HG02623 (cell line): Measurements from ENCODE around the gene CACHD1.

Source experiments
- ATAC-seq: cut with Tn5 transposase; IDR thresholded peaks from one replicate; pipeline ENCODE4 v1.9.1; 2021; ENCODE audit warnings: moderate library complexity; ENCODE audit not compliant: unreplicated experiment

The CACHD1 gene

DNA sequence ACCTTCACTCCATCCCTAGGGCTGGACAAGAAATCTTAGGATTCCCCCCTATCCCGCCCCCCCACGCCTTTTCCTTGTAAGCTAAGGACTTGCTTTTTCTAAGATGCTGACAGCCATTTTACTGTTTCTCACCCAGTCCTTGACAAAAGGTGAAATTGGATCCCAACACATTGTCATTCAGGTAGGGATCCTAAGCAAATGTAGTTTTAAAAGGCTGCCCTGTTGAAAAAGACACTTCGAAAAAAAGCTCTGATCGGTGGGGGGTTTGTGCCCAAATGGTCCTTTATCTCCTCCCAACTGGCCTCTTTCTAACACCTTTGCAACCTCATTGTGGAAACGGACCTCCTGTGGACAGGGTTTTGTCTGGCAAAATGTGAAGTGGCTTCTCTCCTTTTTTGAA, 2.9 kb downstream of the CACHD1 start:
- no peak for ATAC-seq

GRCh38 chr1:64473367-64473766, 3.4 kb downstream of the CACHD1 start:
- no peak for ATAC-seq

DNA sequence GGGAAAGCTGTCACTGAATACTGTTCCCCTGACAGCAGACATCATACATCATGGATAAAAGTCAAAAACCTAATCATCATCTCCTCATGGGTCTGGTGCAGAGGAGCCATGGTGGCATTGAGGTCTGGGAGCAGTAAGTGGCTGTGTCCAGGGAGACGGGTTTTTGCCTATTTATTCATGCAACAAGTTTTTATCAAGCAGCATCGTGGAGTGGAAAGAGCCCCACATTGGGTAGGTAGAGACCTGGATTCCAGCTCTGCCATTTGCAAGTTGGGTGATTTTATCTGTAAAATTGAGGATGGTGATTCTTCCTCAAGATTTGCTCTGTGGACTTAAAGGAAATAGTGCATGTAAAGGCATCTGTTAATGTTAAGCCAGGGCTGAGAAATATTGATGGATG, 4.2 kb downstream of the CACHD1 start:
- ATAC-seq: no peak

DNA sequence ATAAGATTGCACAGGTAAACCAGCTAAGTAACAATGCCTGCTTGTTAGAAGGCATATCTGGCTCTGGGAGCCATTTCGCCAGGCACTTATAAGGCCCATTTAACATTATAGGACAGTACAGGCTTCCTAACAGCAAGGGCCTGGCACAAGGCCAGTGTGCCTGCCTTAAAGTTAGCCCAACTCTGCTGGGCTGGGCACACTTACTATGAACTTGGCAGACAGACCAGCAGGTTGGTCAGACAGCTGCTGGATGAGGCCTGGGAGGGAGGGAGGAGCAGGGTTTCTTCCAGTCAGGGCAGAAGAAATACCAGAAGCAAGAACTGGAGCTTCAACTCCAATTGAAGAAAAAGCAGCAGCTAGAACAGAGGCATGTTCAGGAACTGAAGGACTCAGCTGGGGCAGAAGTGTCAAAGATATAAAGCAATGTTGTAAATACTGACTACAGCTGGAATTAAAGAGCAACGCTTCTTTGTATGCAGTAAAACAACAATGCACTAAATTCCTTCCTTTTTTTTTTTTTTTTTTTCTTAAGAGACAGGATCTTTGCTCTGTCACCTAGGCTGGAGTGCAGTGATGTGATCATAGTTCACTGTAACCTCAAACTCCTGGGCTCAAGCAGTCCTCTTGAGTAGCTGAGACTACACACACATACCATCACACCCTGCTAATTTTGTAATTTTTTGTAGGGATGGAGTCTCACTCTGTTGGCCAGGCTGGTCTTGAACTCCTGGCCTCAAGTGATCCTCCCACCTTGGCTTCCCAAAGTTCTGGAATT, 4.9 kb downstream of the CACHD1 start:
- ATAC-seq: no peak

DNA sequence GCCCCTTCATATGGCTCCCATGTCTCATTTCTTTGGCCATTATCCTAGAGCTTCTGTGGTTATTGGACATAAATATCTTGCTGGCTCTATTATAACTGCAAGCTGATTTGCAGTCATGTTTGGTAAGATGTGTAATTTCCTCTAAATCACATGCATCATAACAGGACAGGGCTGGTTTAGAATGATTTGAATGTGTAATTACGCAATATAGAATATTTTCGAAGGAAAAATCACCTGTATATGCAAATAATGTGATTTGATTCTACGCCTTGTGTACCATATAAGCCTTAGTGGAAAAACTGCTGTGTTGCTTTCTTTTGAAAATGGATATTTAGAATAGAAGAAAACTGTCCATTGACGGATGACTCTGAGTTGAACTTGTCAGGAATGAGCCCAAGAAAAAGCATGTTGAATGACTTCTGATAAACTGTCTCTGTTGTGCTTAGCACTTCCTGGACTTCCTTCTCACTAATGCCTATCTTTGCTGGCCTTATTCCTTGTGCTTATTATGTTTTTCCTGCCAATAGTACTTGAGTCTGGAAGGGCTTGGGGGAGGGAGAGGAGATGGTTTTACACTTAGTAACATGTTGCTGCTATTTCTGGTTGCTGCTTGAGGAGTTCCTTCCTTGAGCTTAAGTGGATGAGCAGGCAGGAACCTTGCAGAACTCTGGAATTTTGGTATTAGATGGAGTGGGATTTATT, 6.5 kb downstream of the CACHD1 start:
- ATAC-seq: no peak

DNA sequence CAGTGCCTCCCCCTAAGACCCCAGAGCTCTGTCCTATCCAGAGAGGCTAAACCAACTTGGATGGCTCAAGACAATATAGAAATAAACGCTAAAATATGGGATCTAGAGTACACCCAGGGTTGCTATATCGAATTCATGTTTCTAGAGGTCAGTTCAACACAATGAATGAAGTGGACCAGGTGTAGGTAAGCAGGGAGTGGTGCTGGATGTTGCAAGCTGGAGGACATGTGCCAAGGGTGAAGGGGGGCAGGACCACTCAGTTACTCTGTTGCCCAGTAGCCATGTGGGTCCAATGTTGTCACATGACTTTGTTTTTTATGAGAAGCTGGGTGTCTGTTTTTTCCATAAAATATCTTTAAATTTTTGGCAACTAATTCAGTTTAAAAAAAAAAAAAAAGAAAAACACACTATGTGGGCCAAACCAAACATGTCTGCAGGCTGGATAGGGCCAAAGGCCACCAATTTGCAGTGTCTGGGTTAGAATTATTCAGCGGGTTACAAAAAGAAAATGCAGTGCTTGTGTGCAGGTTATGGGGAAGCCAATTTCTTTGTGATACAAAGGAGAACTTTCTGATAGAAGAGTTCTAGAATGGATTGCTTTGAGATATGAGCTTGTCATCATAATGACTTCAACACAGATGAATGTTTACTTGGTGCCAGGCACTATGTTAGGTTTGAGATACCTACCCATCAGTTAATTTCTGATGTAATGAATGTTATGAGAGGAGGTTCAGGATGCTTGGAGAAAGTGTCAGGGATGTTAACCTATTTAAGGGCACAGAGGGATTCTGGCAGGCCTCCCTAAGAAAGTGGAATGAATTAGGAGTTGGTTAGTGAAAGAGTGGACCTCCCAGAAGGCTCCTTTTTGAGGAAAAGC, 8.9 kb downstream of the CACHD1 start:
- no peak for ATAC-seq

DNA sequence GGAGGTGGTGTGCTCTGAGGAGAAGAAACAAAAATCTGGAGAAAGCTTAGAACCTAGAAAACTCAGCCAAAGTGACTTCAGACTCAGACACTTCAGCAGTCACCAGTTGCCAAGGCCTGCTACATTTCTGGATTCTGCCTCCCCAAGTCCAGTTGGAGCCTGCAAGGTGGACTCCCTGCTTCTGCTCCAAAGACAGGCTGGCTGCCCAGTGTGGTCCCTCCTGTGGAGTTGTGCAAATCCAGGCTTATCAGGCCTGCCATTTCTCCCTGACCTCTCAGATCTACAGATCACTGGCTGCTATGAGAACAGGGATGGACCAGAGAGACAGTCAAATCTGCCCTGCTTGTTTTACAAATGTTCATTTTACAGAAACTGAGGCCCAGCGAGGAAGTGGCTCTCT, 9.9 kb downstream of the CACHD1 start:
- no peak for ATAC-seq

- no peak for ATAC-seq
Measured at GRCh38 chr1:64480999-64481772, 11.3 kb downstream of the CACHD1 start.

GRCh38 chr1:64482128-64482527, 12.2 kb downstream of the CACHD1 start:
- ATAC-seq: no peak

- ATAC-seq: no peak
Measured at GRCh38 chr1:64482720-64483119, 12.8 kb downstream of the CACHD1 start.

- ATAC-seq: no peak
Measured at GRCh38 chr1:64483731-64484414, 13.9 kb downstream of the CACHD1 start.

GRCh38 chr1:64484651-64485050, 14.7 kb downstream of the CACHD1 start:
- no peak for ATAC-seq

DNA sequence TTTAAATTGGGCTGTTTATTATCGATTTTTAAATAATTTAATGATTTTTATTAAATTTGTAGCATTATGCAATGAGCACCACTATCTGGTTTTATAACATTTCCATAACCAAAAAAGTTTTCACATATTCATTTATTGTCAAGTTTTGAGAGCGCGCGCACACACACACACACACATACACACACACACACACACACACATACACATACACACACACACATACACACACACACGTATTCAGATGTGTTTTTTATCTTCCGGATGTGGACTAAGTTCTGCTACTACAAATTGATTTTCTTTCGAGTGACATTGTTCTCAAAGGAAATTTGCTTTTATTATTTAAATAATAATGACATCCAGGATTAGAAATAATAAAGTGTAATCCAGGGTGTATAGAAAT, 16.3 kb downstream of the CACHD1 start:
- no peak for ATAC-seq

- ATAC-seq: no peak
Measured at GRCh38 chr1:64487061-64487460, 17.1 kb downstream of the CACHD1 start.

DNA sequence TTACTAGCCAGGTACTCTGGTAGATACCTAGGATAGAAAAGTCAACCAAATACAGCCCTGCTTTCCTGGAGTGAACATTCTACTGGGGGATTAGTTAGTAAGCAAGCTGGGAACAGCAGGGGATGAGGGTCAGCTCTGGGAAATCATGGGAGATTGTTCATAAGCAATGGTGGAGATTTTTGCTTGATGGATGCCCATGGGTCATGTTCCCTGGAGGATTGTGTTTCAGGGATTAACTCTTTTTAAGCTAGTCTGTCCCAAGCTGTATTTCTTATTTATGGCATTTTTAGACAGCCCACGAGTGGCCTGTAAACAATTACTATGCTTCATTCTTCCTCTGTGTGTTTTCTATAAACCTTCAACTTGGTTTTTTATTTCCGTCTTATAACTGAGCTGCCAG, 18.9 kb downstream of the CACHD1 start:
- no peak for ATAC-seq

DNA sequence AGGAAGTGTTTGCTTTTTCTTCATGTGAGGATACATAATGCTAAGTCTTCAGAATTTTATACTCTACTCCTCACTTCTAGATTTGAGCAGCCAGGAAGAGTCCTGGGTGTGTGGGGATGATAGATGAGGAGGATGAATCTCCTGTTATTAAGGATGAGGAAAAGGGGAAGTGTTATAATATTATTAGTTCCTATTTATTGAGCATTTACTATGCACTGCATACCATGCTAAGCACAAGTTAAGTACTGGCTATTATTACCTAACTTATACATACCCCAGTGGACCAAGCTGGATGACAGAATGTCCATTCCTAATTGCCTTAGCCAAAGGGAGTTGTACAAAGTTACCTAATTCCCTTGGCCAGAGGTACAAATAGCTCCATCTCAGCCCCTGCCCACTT, 19.8 kb downstream of the CACHD1 start:
- no peak for ATAC-seq

GRCh38 chr1:64490213-64490818, 20.4 kb downstream of the CACHD1 start:
- no peak for ATAC-seq

DNA sequence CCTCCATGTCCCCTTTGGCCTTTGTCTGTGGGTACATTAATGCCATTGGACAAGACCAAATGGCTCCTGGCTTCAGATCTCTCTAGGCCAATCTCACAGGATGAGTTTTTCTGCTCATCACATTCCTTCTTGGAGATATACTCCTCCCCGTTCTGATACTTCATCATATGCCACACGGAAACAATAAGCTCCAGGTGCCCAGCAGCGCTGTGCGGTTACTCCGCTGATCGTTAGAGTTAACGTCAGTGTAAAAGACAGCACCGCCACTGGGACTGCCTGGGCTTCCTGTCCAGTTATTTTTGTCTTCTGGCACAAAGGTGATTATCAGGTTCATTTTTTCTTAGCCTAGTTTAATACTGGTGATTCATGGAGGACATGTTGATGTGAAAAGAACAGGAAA, 22.5 kb downstream of the CACHD1 start:
- ATAC-seq: no peak

DNA sequence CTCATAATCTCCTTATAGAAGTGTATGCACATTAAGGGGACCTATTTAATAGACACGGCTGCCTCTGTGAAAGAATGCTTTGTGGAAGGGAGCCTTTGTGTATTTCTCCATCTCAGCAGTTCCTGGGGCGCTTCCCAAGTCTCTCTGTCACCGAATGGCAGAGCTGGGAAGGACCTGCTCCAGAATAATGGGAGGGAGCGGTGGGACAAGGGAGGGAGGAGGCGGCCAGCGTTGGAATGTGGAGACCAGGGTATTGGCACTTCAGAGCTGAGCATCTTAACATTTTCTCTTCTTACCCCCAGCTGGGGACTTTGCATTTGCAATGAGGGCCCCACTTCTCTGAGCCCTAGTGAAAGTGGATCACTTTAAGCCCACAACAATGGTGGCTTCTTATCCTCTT, 23.9 kb downstream of the CACHD1 start:
- no peak for ATAC-seq

DNA sequence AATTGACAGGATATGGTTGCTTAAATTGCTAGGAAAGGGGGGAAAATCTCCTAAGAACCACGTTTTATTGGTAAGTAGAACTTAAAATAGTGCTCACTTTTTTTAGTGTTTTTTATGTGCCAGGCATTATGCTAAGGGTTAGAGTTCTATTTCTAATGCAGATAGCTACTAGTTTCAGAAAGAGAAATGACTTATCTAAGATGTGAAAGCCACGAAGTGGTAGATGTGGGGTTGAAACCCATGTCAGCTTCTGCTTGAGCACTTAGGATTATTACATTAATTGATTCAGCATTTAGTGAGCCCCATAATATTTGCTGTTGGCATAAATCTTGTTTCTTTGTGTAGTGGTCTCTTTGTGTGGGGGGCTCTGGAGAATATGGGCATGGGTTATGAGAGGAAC, 24.7 kb downstream of the CACHD1 start:
- ATAC-seq: no peak
